GM21786 (cell line): ENCODE data around the gene TMEM127.

Source experiments
- ATAC-seq: cut with Tn5 transposase; IDR thresholded peaks from one replicate; pipeline ENCODE4 v1.9.1; 2021; ENCODE audit not compliant: unreplicated experiment

Gene TMEM127

DNA sequence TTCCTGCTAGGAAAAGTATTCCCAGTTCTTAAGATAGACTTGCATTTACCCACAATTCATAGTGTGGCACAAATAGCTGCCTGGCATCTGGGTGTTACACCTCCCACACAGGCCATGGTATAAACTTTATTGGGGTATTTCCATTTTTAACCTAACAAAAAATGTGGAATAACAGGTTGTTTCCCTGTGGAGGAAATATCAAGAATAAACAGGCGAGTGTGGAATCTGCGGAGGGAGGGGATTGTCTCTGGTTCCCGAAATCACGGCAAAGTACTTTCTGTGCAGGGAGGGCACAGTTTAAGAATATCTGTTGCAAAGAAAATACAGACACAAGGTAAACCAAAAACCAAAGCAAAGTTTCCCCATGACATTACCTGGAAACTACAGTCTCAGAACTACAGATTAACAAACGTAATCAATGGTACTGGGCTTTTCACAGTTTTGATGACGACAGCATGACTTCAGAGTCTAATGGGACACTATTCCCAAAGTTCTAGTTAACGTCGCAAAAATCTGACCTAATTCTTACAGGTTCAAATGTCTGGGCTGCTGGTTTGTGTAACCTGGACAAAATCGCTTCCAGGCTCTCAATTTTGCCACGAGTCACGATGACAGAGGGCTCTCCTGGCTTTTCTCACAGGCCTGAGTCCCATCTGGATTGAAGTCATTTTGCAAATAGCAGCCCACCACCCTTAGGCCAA is 58.6 kb downstream of the TMEM127 start:
- no peak for ATAC-seq

DNA sequence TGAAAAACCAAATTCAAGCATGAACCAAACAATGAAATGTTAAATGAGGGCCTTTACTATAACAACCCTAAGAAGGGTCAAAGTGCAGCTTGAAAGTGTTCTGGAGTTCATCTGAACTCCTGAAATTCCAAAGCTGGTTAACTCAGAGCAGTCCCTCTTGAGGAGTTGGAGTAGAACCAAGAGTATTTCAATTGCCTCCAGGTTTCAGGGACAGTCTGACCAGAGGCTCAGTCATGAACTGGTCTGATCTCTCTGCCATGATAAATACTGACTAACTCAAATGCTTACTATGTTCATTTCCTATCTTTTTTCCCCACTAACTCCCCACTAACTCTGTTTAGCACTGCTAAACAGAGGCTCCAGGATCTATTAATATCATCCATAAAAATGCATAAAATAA is 59.9 kb downstream of the TMEM127 start:
- ATAC-seq: no peak

DNA sequence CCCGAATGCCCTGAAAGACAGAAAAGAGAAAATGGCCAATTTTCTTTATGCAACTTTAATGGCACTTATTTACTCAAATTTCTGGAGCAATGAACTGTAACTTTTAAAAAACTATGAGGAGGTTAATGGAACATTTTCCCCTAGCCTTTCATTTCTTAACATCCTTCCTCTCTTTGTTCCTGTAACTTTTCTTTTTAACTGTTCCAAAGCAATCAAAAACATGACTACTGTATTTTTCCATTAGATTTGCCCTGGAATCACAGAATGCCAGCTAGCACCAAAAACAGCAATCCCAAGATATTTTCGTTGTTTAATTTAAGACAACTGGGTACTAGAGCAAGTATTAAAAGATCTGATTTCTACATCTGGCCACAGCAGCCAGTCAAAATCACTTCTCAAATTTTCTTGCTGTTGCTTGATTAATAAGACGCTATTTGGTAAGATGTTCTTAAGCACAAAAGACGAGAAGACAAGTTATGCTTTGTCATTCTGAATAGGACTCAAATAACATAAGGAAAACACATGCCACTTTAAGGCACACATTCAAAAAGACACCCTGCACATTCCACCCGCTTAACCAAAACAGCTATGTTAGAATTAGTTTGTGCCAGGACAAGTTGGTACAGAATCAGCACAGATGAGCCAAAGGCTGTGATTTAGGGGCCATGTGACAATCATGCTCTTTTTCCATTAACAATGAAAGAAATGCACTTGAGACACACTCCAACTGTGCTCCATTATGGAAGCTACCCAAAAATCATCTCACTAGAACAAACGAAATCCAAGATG is 60.8 kb downstream of the TMEM127 start:
- ATAC-seq: no peak

DNA sequence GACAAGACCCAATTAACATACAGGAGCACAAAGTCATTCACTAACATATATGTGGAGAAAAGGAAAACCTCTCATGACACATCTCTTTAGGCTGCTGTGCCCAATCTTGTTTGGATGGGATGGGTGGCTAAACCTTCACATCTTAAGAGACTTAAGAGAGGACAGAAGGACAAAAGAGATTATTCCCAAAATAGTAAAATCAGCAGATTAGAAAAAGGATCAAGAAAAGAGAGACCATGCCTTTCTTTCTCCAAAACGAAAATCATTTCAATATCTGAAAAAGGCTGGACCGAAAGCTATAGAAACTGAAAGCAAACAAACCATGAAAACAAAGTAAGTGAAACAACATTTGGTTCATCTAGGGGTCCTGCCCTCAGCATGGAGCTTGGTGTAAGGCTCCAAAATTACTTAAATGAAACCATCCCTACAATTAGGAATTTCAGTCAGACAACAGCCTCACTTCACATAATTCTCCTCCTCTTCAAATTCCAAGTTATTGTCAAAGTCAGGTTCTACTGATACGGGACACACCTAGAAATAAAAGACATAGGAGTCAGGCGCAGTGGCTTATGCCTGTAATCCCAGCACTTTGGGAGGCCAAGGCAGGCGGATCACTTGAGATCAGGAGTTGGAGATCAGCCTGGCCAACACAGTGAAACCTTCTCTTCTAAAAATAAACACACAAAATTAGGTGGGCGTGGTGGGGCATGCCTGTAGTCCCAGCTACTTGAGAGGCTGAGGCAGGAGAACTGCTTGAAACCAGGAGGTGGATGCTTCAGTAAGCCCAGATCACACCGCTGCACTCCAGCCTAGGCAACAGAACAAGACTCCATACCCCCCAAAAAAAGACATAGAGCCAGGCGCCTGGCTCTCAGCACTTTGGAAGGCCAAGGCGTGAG is 62.4 kb downstream of the TMEM127 start:
- no peak for ATAC-seq

DNA sequence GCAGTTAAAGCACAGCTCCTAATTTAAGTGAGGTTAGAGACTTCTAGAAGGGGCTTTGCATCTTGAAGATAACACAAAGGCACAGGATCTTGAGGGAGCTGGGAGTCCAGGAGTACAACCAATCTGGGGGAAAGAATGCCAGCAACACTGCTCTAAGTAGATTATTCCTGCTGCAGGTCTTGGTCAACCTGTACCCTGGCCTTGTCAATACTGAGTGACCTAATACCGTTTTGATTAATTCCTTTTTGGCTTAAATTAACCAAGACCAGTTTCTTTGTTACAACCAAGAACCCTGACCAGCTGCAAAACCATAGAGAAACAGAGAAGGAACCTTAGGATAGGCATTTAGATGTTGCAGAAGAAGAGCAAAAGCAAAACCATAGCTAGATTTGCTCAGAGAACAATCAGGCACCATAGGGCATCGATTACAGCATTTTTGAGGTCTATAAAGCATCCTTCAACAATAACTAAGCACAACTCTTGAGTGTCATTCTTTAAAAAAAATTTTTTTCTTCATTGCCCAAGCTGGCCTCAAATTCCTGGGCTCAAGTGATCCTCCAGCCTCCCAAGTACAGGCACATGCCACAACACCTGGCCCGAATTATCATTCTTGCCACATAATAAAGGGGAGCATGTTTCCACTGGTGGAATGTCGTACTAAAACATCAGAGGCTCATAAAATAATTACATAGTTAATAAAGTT is 63.5 kb downstream of the TMEM127 start:
- ATAC-seq: no peak

DNA sequence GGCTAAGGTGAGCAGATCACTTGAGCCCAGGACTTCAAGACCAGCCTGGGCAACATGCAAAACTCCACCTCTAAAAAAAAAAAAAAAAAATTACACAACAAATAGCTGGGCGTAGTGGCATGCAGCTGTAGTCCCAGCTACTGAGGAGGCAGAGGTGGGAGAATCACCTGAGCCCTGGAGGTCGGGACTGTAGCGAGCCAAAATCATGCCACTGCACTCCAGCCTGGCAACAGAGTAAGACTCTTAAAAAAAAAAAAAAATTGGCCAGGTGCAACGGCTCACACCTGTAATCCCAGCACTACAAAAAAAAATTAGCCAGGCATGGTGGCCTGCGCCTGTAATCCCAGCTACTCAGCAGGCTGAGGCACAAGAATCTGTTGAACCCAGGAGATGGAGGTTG is 64.5 kb downstream of the TMEM127 start:
- ATAC-seq: no peak

DNA sequence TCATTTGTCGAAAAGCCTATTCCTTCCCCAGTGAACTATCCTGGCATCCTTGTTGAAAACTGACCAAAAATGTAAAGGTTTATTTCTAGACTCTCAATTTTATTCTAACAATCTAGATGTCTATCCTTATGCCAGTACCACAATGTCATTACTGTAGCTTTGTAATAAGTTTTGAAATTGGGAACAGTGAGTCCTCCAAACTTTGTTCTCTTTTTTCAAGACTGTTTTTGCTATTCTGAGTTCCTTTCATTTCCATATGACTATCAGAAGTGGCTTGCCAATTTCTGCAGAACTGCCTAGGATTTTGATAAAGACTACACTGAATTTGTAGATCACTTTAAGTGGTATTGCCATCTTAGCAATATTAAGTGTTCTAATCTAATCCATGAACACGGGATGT is 66.9 kb downstream of the TMEM127 start:
- no peak for ATAC-seq
